ENCODE results near the gene OXCT1. TPM values are rescaled to one million over a fixed set of nuclear protein-coding genes. Genes with fewer than 3 reads are reported as not detected.

OXCT1 gene
- total RNA-seq, 3 donors from 2014 or later, result 8.9 to 27.0 (median 14.9) TPM

DNA sequence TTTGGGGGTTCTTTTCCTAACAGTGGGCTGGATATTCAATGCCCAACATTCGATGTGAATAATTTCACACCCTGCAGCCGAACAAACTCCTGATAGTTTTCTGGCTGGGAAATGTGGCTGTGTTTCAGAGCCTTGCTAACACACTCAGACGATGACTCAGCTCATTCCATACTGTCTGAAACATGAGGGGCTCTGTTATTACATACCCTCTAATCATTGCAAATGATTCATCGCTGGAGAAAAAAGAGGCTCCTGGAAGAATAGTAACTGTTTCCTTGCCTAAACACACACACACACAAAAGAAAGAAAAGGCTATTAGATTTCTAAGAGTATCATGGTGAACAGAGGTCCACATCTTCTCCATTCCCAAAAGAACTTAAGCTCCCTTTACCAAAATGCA is 75.8 kb downstream of the OXCT1 start:
- H3K9me3 ChIP-seq, result no peaks in the 10 kb centered on the region
- DNase-seq, result no peak
- intact Hi-C loops (cut with DNase I, micrococcal nuclease), result no loop called here
- no peak overlapping the region for H3K4me3 ChIP-seq
- peak; percentile 19 for ATAC-seq
- no peaks in the 10 kb centered on the region for H3K4me1 ChIP-seq (ENCODE audit: low read depth)
- H3K36me3 ChIP-seq (ENCODE audit: low read depth), result no peaks in the 10 kb centered on the region
- TF ChIP-seq, protein P1, sequence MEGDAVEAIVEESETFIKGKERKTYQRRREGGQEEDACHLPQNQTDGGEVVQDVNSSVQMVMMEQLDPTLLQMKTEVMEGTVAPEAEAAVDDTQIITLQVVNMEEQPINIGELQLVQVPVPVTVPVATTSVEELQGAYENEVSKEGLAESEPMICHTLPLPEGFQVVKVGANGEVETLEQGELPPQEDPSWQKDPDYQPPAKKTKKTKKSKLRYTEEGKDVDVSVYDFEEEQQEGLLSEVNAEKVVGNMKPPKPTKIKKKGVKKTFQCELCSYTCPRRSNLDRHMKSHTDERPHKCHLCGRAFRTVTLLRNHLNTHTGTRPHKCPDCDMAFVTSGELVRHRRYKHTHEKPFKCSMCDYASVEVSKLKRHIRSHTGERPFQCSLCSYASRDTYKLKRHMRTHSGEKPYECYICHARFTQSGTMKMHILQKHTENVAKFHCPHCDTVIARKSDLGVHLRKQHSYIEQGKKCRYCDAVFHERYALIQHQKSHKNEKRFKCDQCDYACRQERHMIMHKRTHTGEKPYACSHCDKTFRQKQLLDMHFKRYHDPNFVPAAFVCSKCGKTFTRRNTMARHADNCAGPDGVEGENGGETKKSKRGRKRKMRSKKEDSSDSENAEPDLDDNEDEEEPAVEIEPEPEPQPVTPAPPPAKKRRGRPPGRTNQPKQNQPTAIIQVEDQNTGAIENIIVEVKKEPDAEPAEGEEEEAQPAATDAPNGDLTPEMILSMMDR (IDR thresholded peaks at IDR 0.05), result no peak

DNA sequence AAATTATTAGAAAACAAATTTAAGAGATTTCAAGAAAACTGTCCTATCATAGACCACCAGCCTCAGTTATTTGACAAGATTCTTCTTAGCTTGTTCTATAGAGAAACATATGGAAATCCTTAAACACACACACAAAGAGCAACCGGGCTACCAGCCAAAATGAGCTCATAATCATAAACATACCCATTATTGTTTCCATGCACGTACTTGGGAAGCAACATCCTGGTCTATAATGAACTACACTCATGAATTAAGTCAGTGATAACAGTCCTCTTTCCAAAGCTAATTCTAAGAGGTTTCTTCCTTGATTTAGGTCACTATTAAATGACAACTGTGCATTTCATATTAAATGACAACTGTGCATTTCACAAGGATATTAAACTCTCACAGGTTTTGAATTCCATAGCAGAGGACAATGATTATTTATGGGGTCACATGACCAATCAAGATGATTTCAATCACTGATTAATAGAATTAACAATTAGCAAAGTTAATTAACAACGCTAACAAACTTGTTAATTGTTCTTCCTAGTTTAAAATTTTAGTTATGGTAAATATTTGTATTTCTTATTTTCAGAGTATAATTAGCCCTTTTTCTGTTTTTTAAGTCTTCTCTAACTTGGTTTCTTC is 77.0 kb downstream of the OXCT1 start:
- intact Hi-C loops (cut with DNase I, micrococcal nuclease), result no loop called here
- H3K4me1 ChIP-seq (ENCODE audit: low read depth), result no peaks in the 10 kb centered on the region
- TF ChIP-seq, protein P1 (IDR thresholded peaks at IDR 0.05), result no peak
- no peak overlapping the region for H3K4me3 ChIP-seq
- DNase-seq, result peak in 1 of 3 donors; percentile 20
- H3K9me3 ChIP-seq, result no peaks in the 10 kb centered on the region
- H3K36me3 ChIP-seq (ENCODE audit: low read depth), result no peaks in the 10 kb centered on the region
- ATAC-seq, result peak; percentile 44

DNA sequence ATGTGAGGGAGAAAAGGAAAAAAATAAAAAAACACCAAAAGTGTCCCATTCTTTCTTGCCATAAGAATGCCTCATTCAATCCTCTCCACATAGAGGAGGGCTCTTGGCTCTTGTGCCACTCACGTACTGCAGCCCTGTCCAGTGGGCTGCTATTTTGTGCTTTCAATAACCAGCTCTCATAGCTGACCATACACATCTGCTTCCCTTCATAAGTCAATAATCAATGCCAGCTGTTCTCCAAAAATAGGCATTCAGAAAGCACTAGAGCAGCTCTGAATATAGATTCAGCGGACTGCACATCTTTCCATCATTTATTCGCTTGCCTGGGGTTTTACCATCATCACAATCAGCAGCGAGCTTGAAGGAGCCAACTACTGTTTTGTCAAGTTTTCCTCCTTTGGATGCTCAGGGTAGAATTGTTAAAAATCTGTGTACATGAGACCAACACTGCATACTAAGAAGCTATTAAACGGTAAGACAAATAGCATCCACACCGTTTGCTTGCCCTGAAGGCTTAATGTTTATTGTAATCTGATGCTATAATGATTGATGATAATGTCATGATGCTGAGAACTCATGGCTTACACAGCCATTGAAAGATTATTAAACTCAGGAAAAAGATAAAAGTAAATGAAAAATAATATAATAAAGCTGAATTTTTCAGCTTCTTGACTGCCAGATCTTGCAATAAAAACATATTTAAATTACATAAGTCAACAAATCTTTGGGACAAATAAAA is 80.0 kb downstream of the OXCT1 start:
- intact Hi-C loops (cut with DNase I, micrococcal nuclease), result no loop called here
- ATAC-seq, result no peak
- TF ChIP-seq, protein P1 (IDR thresholded peaks at IDR 0.05), result no peak

DNA sequence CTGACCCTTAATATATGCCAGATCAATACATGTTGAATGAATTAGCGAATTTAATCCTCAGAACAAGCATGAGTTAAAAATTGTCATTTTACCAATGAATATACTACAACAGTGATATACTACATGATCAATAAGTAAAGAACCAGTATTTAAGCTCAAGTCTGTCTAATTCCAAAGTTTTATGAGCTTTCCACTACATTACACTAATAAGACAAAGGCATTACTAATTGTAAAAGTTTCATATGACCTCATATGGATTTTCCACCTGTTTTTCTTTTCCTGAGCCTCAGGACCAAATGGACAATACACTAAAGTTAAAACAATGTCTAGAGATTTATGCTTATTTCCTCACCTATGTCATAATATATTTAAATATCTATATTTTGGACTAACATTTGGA is 80.8 kb downstream of the OXCT1 start:
- H3K36me3 ChIP-seq (ENCODE audit: low read depth), result no peaks in the 10 kb centered on the region
- no peak overlapping the region for H3K4me3 ChIP-seq
- DNase-seq (no peak), ATAC-seq (no peak)
- TF ChIP-seq, protein P1 (IDR thresholded peaks at IDR 0.05), result no peak
- H3K9me3 ChIP-seq, result no peaks in the 10 kb centered on the region
- no peaks in the 10 kb centered on the region for H3K4me1 ChIP-seq (ENCODE audit: low read depth)
- intact Hi-C loops (cut with DNase I, micrococcal nuclease), result no loop called here

More for the DNA sequence above, 80.0 kb downstream of the OXCT1 start:
- Histone ChIP-seq H3K4me1 (ENCODE audit: low read depth) (no peaks in the 10 kb centered on the region), H3K4me3 (no peak overlapping the region), H3K9me3 (no peaks in the 10 kb centered on the region), H3K36me3 (ENCODE audit: low read depth) (no peaks in the 10 kb centered on the region)
- DNase-seq, result no peak

DNA sequence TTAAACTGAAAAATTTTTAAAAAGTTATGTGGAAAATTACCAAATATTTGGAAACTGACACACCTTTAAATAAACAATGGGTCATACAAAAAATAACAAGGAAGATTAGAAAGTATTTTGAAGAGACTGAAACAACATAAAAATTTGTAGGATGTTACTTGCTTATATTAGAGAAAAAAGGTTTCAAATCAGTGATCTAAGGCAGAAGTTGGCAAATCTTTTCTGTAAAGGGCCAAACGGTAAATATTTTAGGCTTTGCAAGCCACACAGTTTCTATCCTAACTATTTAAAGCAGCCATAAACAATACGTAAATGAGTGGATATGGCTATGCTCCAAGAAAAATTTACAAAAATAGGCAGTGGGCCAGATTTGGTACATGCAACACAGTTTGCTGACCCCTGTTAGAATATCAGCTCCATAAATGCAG is 81.3 kb downstream of the OXCT1 start:
- no peak for ATAC-seq
- no peak for DNase-seq
- Histone ChIP-seq H3K4me1 (ENCODE audit: low read depth) (no peaks in the 10 kb centered on the region), H3K4me3 (no peak overlapping the region), H3K36me3 (ENCODE audit: low read depth) (no peaks in the 10 kb centered on the region), H3K9me3 (no peaks in the 10 kb centered on the region)
- TF ChIP-seq, protein P1 (IDR thresholded peaks at IDR 0.05), result no peak
- intact Hi-C loops (cut with DNase I, micrococcal nuclease), result no loop called here
